Activated B cell treated with CpG ODN at 0.5 μM for 24 hours (primary cell): ENCODE results near the gene ADIPOQ. TPM values are rescaled to one million over a fixed set of nuclear protein-coding genes. Genes with fewer than 3 reads are reported as not detected.
"Not testable (repeated sequence)": the region's sequence is repeated elsewhere in the genome, so short reads cannot be mapped to it uniquely, and the experiment has no call there.

Experiments
- ATAC-seq: fragments of 200-7000 bp; cut with Tn5 transposase; one replicate; pipeline ENCODE4 v1.10.0; 2021; ENCODE audit warnings: low read depth, mild to moderate bottlenecking, moderate library complexity
- CTCF ChIA-PET: fragments of 350-600 bp; sonication (Branson Sonifier 250); formaldehyde crosslinking; loops from one replicate; lab custom pipeline; 2021; ENCODE audit warnings: antibody characterized with exemption; lab: Charles Lee
- POLR2A ChIA-PET: fragments of 350-600 bp; sonication (Branson Sonifier 250); formaldehyde crosslinking; loops from one replicate; lab custom pipeline; 2021; ENCODE audit warnings: antibody characterized with exemption; lab: Charles Lee
- DNase-seq: peaks from one replicate; pipeline ENCODE4 v3.0.0; 2022
- H3K27ac Mint-ChIP-seq: one replicate; pipeline ENCODE4 v1.8.0; 2020; ENCODE audit warnings: mixed read lengths
- H3K27me3 Mint-ChIP-seq: one replicate; pipeline ENCODE4 v1.8.0; 2021; ENCODE audit warnings: mixed read lengths
- H3K36me3 Mint-ChIP-seq: one replicate; pipeline ENCODE4 v1.8.0; 2021; ENCODE audit warnings: low read depth, mixed read lengths
- H3K4me1 Mint-ChIP-seq: one replicate; pipeline ENCODE4 v1.8.0; 2021; ENCODE audit warnings: mixed read lengths
- H3K4me3 Mint-ChIP-seq: one replicate; pipeline ENCODE4 v1.8.0; 2020; ENCODE audit warnings: mild to moderate bottlenecking, mixed read lengths
- H3K9me3 Mint-ChIP-seq: one replicate; pipeline ENCODE4 v1.8.0; 2020; ENCODE audit warnings: mixed read lengths
- CTCF ChIP-seq: fragments of 200-600 bp; IDR thresholded peaks from one replicate; pipeline ENCODE4 v1.8.0; 2022; ENCODE audit warnings: antibody characterized with exemption, mild to moderate bottlenecking
- intact Hi-C: fragments of 100-400 bp; cut with micrococcal nuclease; formaldehyde crosslinking; loops from one replicate; pipeline ENCODE4 v1.15.1; 2024
- total RNA-seq: library from RNA; stranded (reverse); gene quantifications from 2 replicates; pipeline ENCODE4 v1.2.3, GENCODE V29; 2022

Gene ADIPOQ
- total RNA-seq, result not detected in 2 replicates

- H3K4me1 Mint-ChIP-seq, result no peaks in the 10 kb centered on the region
- no peak for ATAC-seq
Observed at GRCh38 chr3:186842426-186843038, at the start of gene ADIPOQ. TSS of gene ADIPOQ (plus strand) at chr3:186842710. CDS start at chr3:186853059, 10,349 bp downstream.

GRCh38 chr3:186798239-186798874 is 44.2 kb upstream of the ADIPOQ start:
- TF ChIP-seq CTCF, result no peak
- no peaks in the 10 kb centered on the region for H3K9me3 Mint-ChIP-seq
- intact Hi-C loops, result no loop called here
- DNase-seq (no peak), ATAC-seq (no peak)
- CTCF ChIA-PET, result interaction anchor here (1.0 kb wide), 1 partner anchor 21 kb away, joined by 3 read pairs; no protein-coding TSS in a partner anchor
- H3K4me1 Mint-ChIP-seq, result peaks cover 9% of the 10 kb centered on the region
- H3K4me3 Mint-ChIP-seq, result no peak overlapping the region
- H3K36me3 Mint-ChIP-seq, result peaks cover 62% of the 10 kb centered on the region
- H3K27ac Mint-ChIP-seq, result no peak overlapping the region
- no peaks in the 10 kb centered on the region for H3K27me3 Mint-ChIP-seq
- POLR2A ChIA-PET, result interaction anchor here (3.4 kb wide), 1 partner anchor 14 kb away, joined by 19 read pairs; the partner anchor contains the start of gene EIF4A2

More at GRCh38 chr3:186842426-186843038, at the start of gene ADIPOQ:
- Mint-ChIP-seq H3K27me3 (peaks cover 17% of the 10 kb centered on the region), H3K27ac (no peak within 1 kb of the TSS), H3K36me3 (no peaks in the 10 kb centered on the region), H3K9me3 (no peaks in the 10 kb centered on the region), H3K4me3 (no peak within 1 kb of the TSS)
- DNase-seq, result no peak
- POLR2A ChIA-PET, result no interaction called here
- intact Hi-C loops, result no loop called here
- TF ChIP-seq CTCF, result no peak
- CTCF ChIA-PET, result no interaction called here

GRCh38 chr3:186800285-186800684 is 42.2 kb upstream of the ADIPOQ start:
- no peak for TF ChIP-seq CTCF
- POLR2A ChIA-PET, result interaction anchor here (0.8 to 1.1 kb wide), 3 partner anchors 10 to 17 kb away, joined by 3 to 5 read pairs (median 4); partner anchors contain the start of gene EIF4A2
- CTCF ChIA-PET, result interaction anchor here (0.6 kb wide), 1 partner anchor 18 kb away, joined by 3 read pairs; no protein-coding TSS in a partner anchor
- no peaks in the 10 kb centered on the region for H3K9me3 Mint-ChIP-seq
- no peak overlapping the region for H3K4me3 Mint-ChIP-seq
- ATAC-seq (no peak), DNase-seq (no peak)
- H3K27ac Mint-ChIP-seq, result no peak overlapping the region
- H3K27me3 Mint-ChIP-seq, result no peaks in the 10 kb centered on the region
- intact Hi-C loops, result loop anchor here (10.0 kb wide), 1 partner anchor 455 kb away; no protein-coding TSS in a partner anchor
- H3K36me3 Mint-ChIP-seq, result peaks cover 51% of the 10 kb centered on the region
- H3K4me1 Mint-ChIP-seq, result peaks cover 15% of the 10 kb centered on the region

- TF ChIP-seq CTCF, result no peak
- ATAC-seq (no peak), DNase-seq (no peak)
- peaks cover 25% of the 10 kb centered on the region for H3K4me1 Mint-ChIP-seq
- ChIA-PET CTCF (no interaction called here), POLR2A (interaction anchor here (1.1 to 1.3 kb wide), 2 partner anchors 13 to 19 kb away, joined by 4 to 6 read pairs; partner anchors contain the start of gene EIF4A2)
- H3K27me3 Mint-ChIP-seq, result no peaks in the 10 kb centered on the region
- H3K36me3 Mint-ChIP-seq, result peaks cover 39% of the 10 kb centered on the region
- no peak overlapping the region for H3K27ac Mint-ChIP-seq
- no peaks in the 10 kb centered on the region for H3K9me3 Mint-ChIP-seq
- intact Hi-C loops, result loop anchor here (10.0 kb wide), 1 partner anchor 458 kb away; no protein-coding TSS in a partner anchor
- no peak overlapping the region for H3K4me3 Mint-ChIP-seq
Observed at GRCh38 chr3:186802701-186803100, 39.8 kb upstream of the ADIPOQ start.

GRCh38 chr3:186803447-186803846 is 39.1 kb upstream of the ADIPOQ start:
- intact Hi-C loops, result loop anchor here (10.0 kb wide), 1 partner anchor 459 kb away; no protein-coding TSS in a partner anchor
- CTCF ChIA-PET, H3K9me3 Mint-ChIP-seq, DNase-seq, H3K27me3 Mint-ChIP-seq, ATAC-seq, H3K4me3 Mint-ChIP-seq, H3K27ac Mint-ChIP-seq: not testable (repeated sequence)
- POLR2A ChIA-PET, result interaction anchor here (1.3 kb wide), 1 partner anchor 20 kb away, joined by 6 read pairs; the partner anchor contains the start of gene EIF4A2
- Mint-ChIP-seq H3K4me1 (peaks cover 25% of the 10 kb centered on the region), H3K36me3 (peaks cover 37% of the 10 kb centered on the region)
